ENCODE data around the gene UVRAG.

Gene UVRAG

DNA sequence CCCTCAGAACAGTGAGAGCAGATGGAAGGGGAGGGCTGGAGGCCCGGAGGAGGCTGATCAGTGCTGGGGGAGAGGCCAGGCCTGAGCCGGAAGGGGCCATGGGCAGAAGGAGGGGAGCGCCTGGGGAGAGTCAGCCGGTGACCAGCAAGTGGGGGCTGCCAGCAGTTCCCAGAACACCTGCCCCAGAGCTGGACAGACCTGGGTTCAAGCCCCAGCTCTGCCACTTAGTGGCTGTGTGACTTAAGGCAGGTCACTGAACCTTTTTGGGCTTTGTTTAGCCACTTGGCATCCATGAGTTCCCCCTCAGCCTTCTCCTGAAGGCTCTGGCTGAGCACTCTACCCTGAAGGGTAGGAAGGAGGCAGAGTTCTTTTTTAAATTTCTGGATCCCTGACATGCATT is 373.9 kb downstream of the UVRAG start:
- in situ Hi-C loops (cut with HindIII; ENCODE audit: low pct_ligation_motif_present, low sequenced_read_pairs) = no loop called here
- H3K27ac ChIP-seq = no peak overlapping the region
- DNase-seq = no peak
- no peak overlapping the region for H3K4me3 ChIP-seq (ENCODE audit: low read depth, low read length)
- H3K36me3 ChIP-seq (replicated peaks) = no peaks in the 10 kb centered on the region
- TF ChIP-seq CTCF (IDR thresholded peaks at IDR 0.05; ENCODE audit: low read depth, low read length, missing control alignments) = no peak
- H3K27me3 ChIP-seq (replicated peaks) = no peaks in the 10 kb centered on the region

DNA sequence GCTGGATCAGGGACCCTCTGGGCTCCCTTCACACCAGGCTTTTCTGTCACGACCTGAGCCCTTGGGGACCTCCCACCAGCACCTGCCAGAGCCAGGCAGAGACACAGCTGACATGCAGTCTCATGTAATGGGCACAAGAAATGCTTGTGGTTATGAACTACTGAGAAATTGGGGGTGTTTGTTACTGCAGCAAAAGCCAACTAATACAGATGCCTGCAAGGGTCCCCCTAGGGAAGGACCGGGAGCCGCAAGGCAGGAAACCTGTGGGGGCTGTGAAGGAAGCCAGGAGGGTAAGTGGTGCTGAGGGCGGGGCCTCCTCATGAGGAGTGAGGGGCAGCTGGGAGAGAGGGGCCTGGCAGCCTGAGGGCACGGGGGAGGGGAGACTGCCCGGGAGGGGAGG is 374.7 kb downstream of the UVRAG start:
- H3K36me3 ChIP-seq (replicated peaks) = no peaks in the 10 kb centered on the region
- DNase-seq = no peak
- no peak for TF ChIP-seq CTCF (IDR thresholded peaks at IDR 0.05; ENCODE audit: low read depth, low read length, missing control alignments)
- no peaks in the 10 kb centered on the region for H3K27me3 ChIP-seq (replicated peaks)
- in situ Hi-C loops (cut with HindIII; ENCODE audit: low pct_ligation_motif_present, low sequenced_read_pairs) = no loop called here
- H3K4me3 ChIP-seq (ENCODE audit: low read depth, low read length) = no peak overlapping the region
- H3K27ac ChIP-seq = no peak overlapping the region

GRCh38 chr11:76190376-76190775 is 375.4 kb downstream of the UVRAG start:
- H3K36me3 ChIP-seq (replicated peaks) = no peaks in the 10 kb centered on the region
- in situ Hi-C loops (cut with HindIII; ENCODE audit: low pct_ligation_motif_present, low sequenced_read_pairs) = no loop called here
- H3K27me3 ChIP-seq (replicated peaks) = no peaks in the 10 kb centered on the region
- no peak overlapping the region for H3K4me3 ChIP-seq (ENCODE audit: low read depth, low read length)
- H3K27ac ChIP-seq = no peak overlapping the region
- no peak for DNase-seq
- no peak for TF ChIP-seq CTCF (IDR thresholded peaks at IDR 0.05; ENCODE audit: low read depth, low read length, missing control alignments)

Measured in brain microvascular endothelial cell (primary cell).